Activated T-cell treated with anti-CD3 and anti-CD28 coated beads for 24 hours (primary cell): ENCODE data around the gene NFIA.
"Not testable (repeated sequence)": the region's sequence is repeated elsewhere in the genome, so short reads cannot be mapped to it uniquely, and the experiment has no call there.

ENCODE experiments used
- DNase-seq: peaks from one replicate; pipeline ENCODE4 v3.0.0-alpha.2; 2020; ENCODE audit warnings: low read depth

Gene NFIA

GRCh38 chr1:61058483-61059245, 23.7 kb upstream of the NFIA start:
- DNase-seq: no peak

- not testable (repeated sequence) for DNase-seq
Observed at GRCh38 chr1:61061601-61062000, 20.8 kb upstream of the NFIA start.

- no peak for DNase-seq
Observed at GRCh38 chr1:61064673-61065072, 17.7 kb upstream of the NFIA start.

- no peak for DNase-seq
Observed at GRCh38 chr1:61067446-61068019, 14.8 kb upstream of the NFIA start.

GRCh38 chr1:61070054-61070453, 12.3 kb upstream of the NFIA start:
- no peak for DNase-seq

GRCh38 chr1:61071205-61072130, 10.9 kb upstream of the NFIA start:
- no peak for DNase-seq

GRCh38 chr1:61073871-61074270, 8.5 kb upstream of the NFIA start:
- no peak for DNase-seq

- not testable (repeated sequence) for DNase-seq
Observed at GRCh38 chr1:61075833-61076232, 6.5 kb upstream of the NFIA start.

- peak; percentile 60 for DNase-seq
Observed at GRCh38 chr1:61076728-61077675, 5.4 kb upstream of the NFIA start.

GRCh38 chr1:61077676-61078541, 4.5 kb upstream of the NFIA start:
- peak; percentile 83 for DNase-seq

- DNase-seq: no peak
Observed at GRCh38 chr1:61078618-61079295, 3.6 kb upstream of the NFIA start.

GRCh38 chr1:61079296-61079897, 3.0 kb upstream of the NFIA start:
- DNase-seq: no peak

- no peak for DNase-seq
Observed at GRCh38 chr1:61079898-61080336, 2.4 kb upstream of the NFIA start.

GRCh38 chr1:61080413-61081143, 1.8 kb upstream of the NFIA start:
- DNase-seq: no peak

GRCh38 chr1:61081144-61081685, 1.1 kb upstream of the NFIA start:
- no peak for DNase-seq

GRCh38 chr1:61081686-61082310, 563 bp upstream of the NFIA start:
- peak; percentile 39 for DNase-seq

GRCh38 chr1:61083013-61083806, 849 bp downstream of the NFIA start:
- DNase-seq: no peak
